Endothelial cell of umbilical vein (primary cell): ENCODE measurements around the gene MPHOSPH8. TPM values are rescaled to one million over a fixed set of nuclear protein-coding genes. Genes with fewer than 3 reads are reported as not detected.

ENCODE experiments used
- BruUV-seq: library from RNA; stranded (reverse); fragments of 400-500 nt; replicated peaks from 2 replicates; lab custom pipeline; 2021; lab: Mats Ljungman, UMichigan
- CTCF ChIA-PET: fragments of 300-600, 350-600 bp; sonication (Branson Sonifier 250); formaldehyde crosslinking; loops from one replicate; lab custom pipeline; 2021; ENCODE audit warnings: antibody characterized with exemption, inconsistent platforms; lab: Charles Lee
- POLR2A ChIA-PET: fragments of 300-600, 350-600 bp; sonication (Branson Sonifier 250); formaldehyde crosslinking; loops from one replicate; lab custom pipeline; 2021; ENCODE audit warnings: antibody characterized with exemption, inconsistent platforms; lab: Charles Lee
- DNase-seq: peaks from one replicate; pipeline ENCODE4 v3.0.0-alpha.2; 2011; ENCODE audit warnings: low read depth, low spot score
- FAIRE-seq: peaks from 2 replicates; lab custom pipeline; 2011; peaks lifted over from hg19 to GRCh38; lab: Jason Lieb, UNC
- H2AFZ ChIP-seq: 2 replicates; pipeline ENCODE4 v1.6.0; 2012; ENCODE audit warnings: low read depth, low read length, control low read depth, inconsistent platforms
- H3K27ac ChIP-seq: 2 replicates; pipeline ENCODE4 v1.5.1; 2011; ENCODE audit warnings: low read depth, mild to moderate bottlenecking, control low read depth, low read length, moderate library complexity; ENCODE audit not compliant: insufficient read depth
- H3K27me3 ChIP-seq, 2 experiments: 2 replicates each; pipeline versions ENCODE4 v1.6.0 to v1.6.1; 2011; ENCODE audit warnings: low read length in 2 of 2, mixed read lengths in 1 of 2; ENCODE audit not compliant: control insufficient read depth in 2 of 2, insufficient read depth in 2 of 2
- H3K36me3 ChIP-seq, 2 experiments: 2 replicates in 1 of 2; 3 replicates in 1 of 2; pipeline ENCODE4 v1.5.1; 2011; ENCODE audit warnings: low read length in 2 of 2, mild to moderate bottlenecking in 1 of 2, moderate library complexity in 1 of 2; ENCODE audit not compliant: control insufficient read depth in 2 of 2, insufficient read depth in 2 of 2; ENCODE audit errors: extremely low read depth in 1 of 2
- H3K4me1 ChIP-seq: 3 replicates; pipeline ENCODE4 v1.5.1; 2011; ENCODE audit warnings: mild to moderate bottlenecking, low read length; ENCODE audit not compliant: control insufficient read depth, insufficient read depth; ENCODE audit errors: extremely low read depth
- H3K4me2 ChIP-seq: 2 replicates; pipeline ENCODE4 v1.6.1; 2011; ENCODE audit warnings: low read length, control low read depth, mixed read lengths; ENCODE audit not compliant: insufficient read depth
- H3K4me3 ChIP-seq, 3 experiments: fragments of 200-600 bp in 1 of 3; sonication (generic), shearing (Covaris generic) in 1 of 3; replicated peaks in 1 of 3; 2 replicates each; pipeline ENCODE4 v1.5.1; 2011 to 2016; ENCODE audit warnings: control low read depth in 3 of 3, low read length in 3 of 3, mild to moderate bottlenecking in 2 of 3, inconsistent platforms in 1 of 3, low read depth in 1 of 3, moderate library complexity in 1 of 3; ENCODE audit not compliant: insufficient read depth in 1 of 3
- H3K79me2 ChIP-seq: 2 replicates; pipeline ENCODE4 v1.6.0; 2012; ENCODE audit warnings: low read length, inconsistent platforms; ENCODE audit not compliant: control insufficient read depth, insufficient read depth
- H3K9ac ChIP-seq: replicated peaks from 2 replicates; pipeline ENCODE3; 2011; ENCODE audit warnings: low read length, control low read depth; ENCODE audit not compliant: insufficient read depth; ENCODE audit errors: extremely low read depth
- H3K9me1 ChIP-seq: replicated peaks from 3 replicates; pipeline ENCODE4 v1.6.0; 2011; ENCODE audit warnings: mild to moderate bottlenecking, low read length; ENCODE audit not compliant: control insufficient read depth, insufficient read depth; ENCODE audit errors: extremely low read depth
- H3K9me3 ChIP-seq: replicated peaks from 2 replicates; pipeline ENCODE4 v1.5.1; 2012; ENCODE audit warnings: low read length, inconsistent platforms; ENCODE audit not compliant: control insufficient read depth, insufficient read depth
- H4K20me1 ChIP-seq: replicated peaks from 2 replicates; pipeline ENCODE3; 2011; ENCODE audit warnings: mild to moderate bottlenecking, low read length; ENCODE audit not compliant: control insufficient read depth, insufficient read depth; ENCODE audit errors: extremely low read depth
- EZH2 ChIP-seq: IDR thresholded peaks from 2 replicates; pipeline ENCODE4 v1.6.1; 2012; ENCODE audit warnings: borderline replicate concordance, low read depth, mild to moderate bottlenecking, moderate library complexity, low read length, inconsistent platforms; ENCODE audit not compliant: severe bottlenecking
- FOS ChIP-seq: IDR thresholded peaks from 2 replicates; pipeline ENCODE4 v1.6.1; 2011; ENCODE audit warnings: mild to moderate bottlenecking, low read length, moderate library complexity, borderline replicate concordance; ENCODE audit not compliant: insufficient read depth
- GATA2 ChIP-seq: IDR thresholded peaks from 2 replicates; pipeline ENCODE4 v1.7.0; 2011; ENCODE audit warnings: low read depth, mild to moderate bottlenecking, moderate library complexity, mixed read lengths, low read length; ENCODE audit not compliant: insufficient read length, insufficient read depth
- JUN ChIP-seq: IDR thresholded peaks from 2 replicates; pipeline ENCODE4 v1.6.1; 2011; ENCODE audit warnings: borderline replicate concordance, low read depth; ENCODE audit not compliant: insufficient read length, insufficient read depth
- MYC ChIP-seq: IDR thresholded peaks from one replicate; pipeline ENCODE4 v1.6.1; 2011; ENCODE audit warnings: mild to moderate bottlenecking, low read depth, low read length
- POLR2A ChIP-seq: IDR thresholded peaks from 2 replicates; pipeline ENCODE4 v1.6.1; 2012; ENCODE audit warnings: low read depth, mild to moderate bottlenecking, control low read depth, low read length
- POLR2AphosphoS5 ChIP-seq: IDR thresholded peaks from 2 replicates; pipeline ENCODE4 v1.6.1; 2012; ENCODE audit warnings: low read depth, mild to moderate bottlenecking, control low read depth, low read length, moderate library complexity; ENCODE audit not compliant: insufficient read depth
- dilution Hi-C: fragments of 300-500 bp; cut with MboI; formaldehyde crosslinking; loops from one replicate; pipeline ENCODE4 v1.15.0; 2019; ENCODE audit warnings: low sequenced_read_pairs; ENCODE audit not compliant: extremely low pct_ligation_motif_present
- intact Hi-C: fragments of 100-400 bp; cut with micrococcal nuclease; formaldehyde crosslinking; loops from one replicate; pipeline ENCODE4 v1.10.0; 2022
- polyA plus RNA-seq, 4 experiments: library from polyadenylated mRNA; depleted of rRNA in 3 of 4; stranded (reverse) in 3 of 4; unstranded in 1 of 4; fragments of >200 nt; gene quantifications; 2 replicates each; pipeline versions ENCODE4 v1.2.1 to v1.2.3, GENCODE V29; 2011 to 2012; ENCODE audit warnings: missing spikeins in 1 of 4
- total RNA-seq: library from RNA; stranded (reverse); gene quantifications from 2 replicates; pipeline ENCODE4 v1.2.3, GENCODE V29; 2021
- TF ChIP-seq, protein P1 (sequence below), 2 donors: IDR thresholded peaks; 1 replicate in 1 of 2; 2 replicates in 1 of 2; pipeline ENCODE4 v1.5.1; 2011; ENCODE audit warnings: low read length in 2 of 2, mild to moderate bottlenecking in 2 of 2, moderate library complexity in 2 of 2, control low read depth in 1 of 2, inconsistent platforms in 1 of 2, low read depth in 1 of 2; ENCODE audit not compliant: insufficient read depth in 1 of 2; ENCODE audit errors: extremely low read depth in 1 of 2
- TF ChIP-seq, protein P2 (sequence below): IDR thresholded peaks from 2 replicates; pipeline ENCODE4 v1.6.1; 2011; ENCODE audit not compliant: insufficient read depth, insufficient read length

Gene MPHOSPH8
- total and polyA plus RNA-seq, 2 donors (not counting 3 experiments of a cell fraction or from before 2014, with no cell fraction given): 16.2 to 31.5 TPM

DNA sequence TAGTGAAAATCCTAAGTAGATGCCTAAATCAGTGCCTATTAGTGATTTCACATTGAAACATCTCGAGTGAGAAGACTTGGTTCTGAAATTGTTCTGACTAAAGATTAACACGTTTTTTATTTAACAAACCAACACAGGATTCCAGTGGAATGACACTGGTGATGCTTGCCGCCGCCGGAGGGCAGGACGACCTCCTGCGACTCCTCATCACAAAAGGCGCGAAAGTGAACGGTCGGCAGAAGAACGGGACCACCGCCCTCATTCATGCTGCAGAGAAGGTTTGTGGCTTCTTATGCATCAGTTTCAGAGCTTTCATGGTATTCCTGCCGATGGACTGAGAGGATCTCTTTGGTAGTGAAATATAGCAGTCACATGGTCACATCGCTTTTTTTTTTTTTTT is 28.1 kb downstream of the MPHOSPH8 start:
- FAIRE-seq (no peak), DNase-seq (no peak)
- Histone ChIP-seq H3K27ac (no peak overlapping the region), H3K4me3 (no peak overlapping the region), H3K27me3 (no peaks in the 10 kb centered on the region), H3K4me1 (no peaks in the 10 kb centered on the region), H3K79me2 (no peaks in the 10 kb centered on the region), H2AFZ (no peak overlapping the region), H3K9me3 (no peaks in the 10 kb centered on the region), H3K9me1 (no peaks in the 10 kb centered on the region), H4K20me1 (no peaks in the 10 kb centered on the region), H3K9ac (no peak overlapping the region), H3K36me3 (peaks cover 5 to 13% of the 10 kb centered on the region in 2 experiments), H3K4me2 (no peak overlapping the region)
- ChIA-PET CTCF (no interaction called here), POLR2A (no interaction called here)
- intact Hi-C loops: no loop called here
- dilution Hi-C loops: no loop called here
- TF ChIP-seq POLR2AphosphoS5: no peak
- no peak for TF ChIP-seq FOS
- TF ChIP-seq GATA2: no peak
- TF ChIP-seq, protein P1, sequence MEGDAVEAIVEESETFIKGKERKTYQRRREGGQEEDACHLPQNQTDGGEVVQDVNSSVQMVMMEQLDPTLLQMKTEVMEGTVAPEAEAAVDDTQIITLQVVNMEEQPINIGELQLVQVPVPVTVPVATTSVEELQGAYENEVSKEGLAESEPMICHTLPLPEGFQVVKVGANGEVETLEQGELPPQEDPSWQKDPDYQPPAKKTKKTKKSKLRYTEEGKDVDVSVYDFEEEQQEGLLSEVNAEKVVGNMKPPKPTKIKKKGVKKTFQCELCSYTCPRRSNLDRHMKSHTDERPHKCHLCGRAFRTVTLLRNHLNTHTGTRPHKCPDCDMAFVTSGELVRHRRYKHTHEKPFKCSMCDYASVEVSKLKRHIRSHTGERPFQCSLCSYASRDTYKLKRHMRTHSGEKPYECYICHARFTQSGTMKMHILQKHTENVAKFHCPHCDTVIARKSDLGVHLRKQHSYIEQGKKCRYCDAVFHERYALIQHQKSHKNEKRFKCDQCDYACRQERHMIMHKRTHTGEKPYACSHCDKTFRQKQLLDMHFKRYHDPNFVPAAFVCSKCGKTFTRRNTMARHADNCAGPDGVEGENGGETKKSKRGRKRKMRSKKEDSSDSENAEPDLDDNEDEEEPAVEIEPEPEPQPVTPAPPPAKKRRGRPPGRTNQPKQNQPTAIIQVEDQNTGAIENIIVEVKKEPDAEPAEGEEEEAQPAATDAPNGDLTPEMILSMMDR (IDR thresholded peaks at IDR 0.05; ENCODE audit: extremely low read depth in 1 of 2, insufficient read depth in 1 of 2, low read depth in 1 of 2, low read length in 2 of 2): no peak
- TF ChIP-seq POLR2A: no peak
- TF ChIP-seq MYC: no peak
- no peak for TF ChIP-seq JUN
- TF ChIP-seq, protein P2, sequence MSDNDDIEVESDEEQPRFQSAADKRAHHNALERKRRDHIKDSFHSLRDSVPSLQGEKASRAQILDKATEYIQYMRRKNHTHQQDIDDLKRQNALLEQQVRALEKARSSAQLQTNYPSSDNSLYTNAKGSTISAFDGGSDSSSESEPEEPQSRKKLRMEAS: no peak
- no peak for TF ChIP-seq EZH2
- BruUV-seq: no TSS peak
